ENCODE data around the gene CNTN4. TPM values are rescaled to one million over a fixed set of nuclear protein-coding genes. Genes with fewer than 3 reads are reported as not detected.

The CNTN4 gene
- total RNA-seq, 1 donor from 2014 or later, result not detected

DNA sequence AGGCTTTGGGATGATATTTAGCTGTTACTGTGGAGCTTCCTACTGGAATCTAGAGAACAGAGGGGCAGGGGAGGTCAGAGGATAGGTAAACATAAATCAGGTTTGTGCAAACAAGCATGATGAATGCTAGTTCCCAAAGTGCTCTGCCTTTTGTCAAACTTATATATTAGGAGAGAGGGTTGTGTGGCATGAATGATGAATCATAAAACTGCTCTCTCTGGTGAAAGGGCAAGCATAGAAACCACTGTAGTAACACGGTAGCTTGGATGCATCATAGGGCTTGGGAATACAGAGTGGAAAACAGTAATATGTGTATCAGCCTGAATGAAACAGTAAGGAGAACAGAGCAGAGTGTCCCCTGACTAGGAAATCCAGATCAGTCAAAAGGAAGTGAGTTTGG is 524.8 kb downstream of the CNTN4 start:
- Histone ChIP-seq H3K4me2 (ENCODE audit: low read length) (no peak overlapping the region), H3K9me3 (ENCODE audit: insufficient read depth, low read depth, low read length) (peaks cover 4% of the 10 kb centered on the region), H2AFZ (ENCODE audit: low read depth, low read length) (no peak overlapping the region), H4K20me1 (ENCODE audit: insufficient read depth, low read length) (no peaks in the 10 kb centered on the region), H3K9ac (ENCODE audit: low read length) (no peak overlapping the region), H3K4me1 (ENCODE audit: insufficient read depth, low read length) (no peaks in the 10 kb centered on the region), H3K4me3 (ENCODE audit: insufficient read depth, low read depth, low read length) (no peak overlapping the region), H3K27ac (ENCODE audit: low read depth, low read length) (no peak overlapping the region), H3K36me3 (ENCODE audit: insufficient read depth, low read length) (no peaks in the 10 kb centered on the region), H3K79me2 (ENCODE audit: insufficient read depth, low read length) (no peaks in the 10 kb centered on the region), H3K27me3 (ENCODE audit: insufficient read depth, low read length) (no peaks in the 10 kb centered on the region)
- no peak overlapping the region for H3K27ac Mint-ChIP-seq (ENCODE audit: unreplicated experiment)
- H3K4me3 Mint-ChIP-seq (ENCODE audit: unreplicated experiment), result no peak overlapping the region
- peaks cover 11% of the 10 kb centered on the region for H3K9me3 Mint-ChIP-seq (ENCODE audit: unreplicated experiment)
- H3K36me3 Mint-ChIP-seq (ENCODE audit: low read depth, unreplicated experiment), result no peaks in the 10 kb centered on the region
- no peak for TF ChIP-seq EZH2 (IDR thresholded peaks at IDR 0.05; ENCODE audit: insufficient read depth, low read length)
- TF ChIP-seq, protein P1, sequence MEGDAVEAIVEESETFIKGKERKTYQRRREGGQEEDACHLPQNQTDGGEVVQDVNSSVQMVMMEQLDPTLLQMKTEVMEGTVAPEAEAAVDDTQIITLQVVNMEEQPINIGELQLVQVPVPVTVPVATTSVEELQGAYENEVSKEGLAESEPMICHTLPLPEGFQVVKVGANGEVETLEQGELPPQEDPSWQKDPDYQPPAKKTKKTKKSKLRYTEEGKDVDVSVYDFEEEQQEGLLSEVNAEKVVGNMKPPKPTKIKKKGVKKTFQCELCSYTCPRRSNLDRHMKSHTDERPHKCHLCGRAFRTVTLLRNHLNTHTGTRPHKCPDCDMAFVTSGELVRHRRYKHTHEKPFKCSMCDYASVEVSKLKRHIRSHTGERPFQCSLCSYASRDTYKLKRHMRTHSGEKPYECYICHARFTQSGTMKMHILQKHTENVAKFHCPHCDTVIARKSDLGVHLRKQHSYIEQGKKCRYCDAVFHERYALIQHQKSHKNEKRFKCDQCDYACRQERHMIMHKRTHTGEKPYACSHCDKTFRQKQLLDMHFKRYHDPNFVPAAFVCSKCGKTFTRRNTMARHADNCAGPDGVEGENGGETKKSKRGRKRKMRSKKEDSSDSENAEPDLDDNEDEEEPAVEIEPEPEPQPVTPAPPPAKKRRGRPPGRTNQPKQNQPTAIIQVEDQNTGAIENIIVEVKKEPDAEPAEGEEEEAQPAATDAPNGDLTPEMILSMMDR (IDR thresholded peaks at IDR 0.05; ENCODE audit: insufficient read depth, low read depth, low read length), result no peak
- H3K27me3 Mint-ChIP-seq (ENCODE audit: low read depth, unreplicated experiment), result no peaks in the 10 kb centered on the region
- DNase-seq (ENCODE audit: low read depth) (no peak), FAIRE-seq (no peak)
- no peaks in the 10 kb centered on the region for H3K4me1 Mint-ChIP-seq (ENCODE audit: low read depth, unreplicated experiment)

- FAIRE-seq, result no peak
Measured at GRCh38 chr3:2628117-2628516, 529.5 kb downstream of the CNTN4 start.

DNA sequence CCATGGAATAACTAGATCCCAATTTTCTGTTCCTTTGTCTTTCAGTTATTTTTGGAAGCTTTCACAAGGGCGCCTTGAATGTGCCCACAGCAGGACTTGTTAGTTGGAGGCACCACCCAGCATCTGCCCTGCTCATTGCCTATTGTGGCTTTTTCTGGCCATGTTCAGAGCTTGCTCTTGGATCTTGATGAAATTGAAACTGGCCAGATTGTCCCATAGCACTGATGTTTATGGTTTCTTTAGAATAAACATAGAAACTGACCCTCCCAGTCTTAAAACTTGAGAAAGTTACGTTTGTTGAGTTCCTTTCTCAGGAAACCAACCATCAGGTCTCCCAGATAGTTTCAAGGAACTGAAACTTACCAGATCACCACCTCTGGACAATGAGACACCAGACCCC is 536.8 kb downstream of the CNTN4 start:
- TF ChIP-seq, protein P1 (IDR thresholded peaks at IDR 0.05; ENCODE audit: insufficient read depth, low read depth, low read length), result no peak
- TF ChIP-seq EZH2 (IDR thresholded peaks at IDR 0.05; ENCODE audit: insufficient read depth, low read length), result no peak
- H3K79me2 ChIP-seq (ENCODE audit: insufficient read depth, low read length), result no peaks in the 10 kb centered on the region
- H3K27ac ChIP-seq (ENCODE audit: low read depth, low read length), result no peak overlapping the region
- H3K27me3 Mint-ChIP-seq (ENCODE audit: low read depth, unreplicated experiment), result no peaks in the 10 kb centered on the region
- H3K4me2 ChIP-seq (ENCODE audit: low read length), result no peak overlapping the region
- no peaks in the 10 kb centered on the region for H3K27me3 ChIP-seq (ENCODE audit: insufficient read depth, low read length)
- H3K4me3 Mint-ChIP-seq (ENCODE audit: unreplicated experiment), result no peak overlapping the region
- no peak overlapping the region for H2AFZ ChIP-seq (ENCODE audit: low read depth, low read length)
- H3K4me1 Mint-ChIP-seq (ENCODE audit: low read depth, unreplicated experiment), result no peaks in the 10 kb centered on the region
- no peaks in the 10 kb centered on the region for H3K9me3 ChIP-seq (ENCODE audit: insufficient read depth, low read depth, low read length)
- FAIRE-seq, result no peak
- H3K9me3 Mint-ChIP-seq (ENCODE audit: unreplicated experiment), result peaks cover 2% of the 10 kb centered on the region
- DNase-seq (ENCODE audit: low read depth), result no peak
- no peaks in the 10 kb centered on the region for H3K36me3 Mint-ChIP-seq (ENCODE audit: low read depth, unreplicated experiment)
- no peaks in the 10 kb centered on the region for H3K4me1 ChIP-seq (ENCODE audit: insufficient read depth, low read length)
- H4K20me1 ChIP-seq (ENCODE audit: insufficient read depth, low read length), result no peaks in the 10 kb centered on the region
- no peak overlapping the region for H3K9ac ChIP-seq (ENCODE audit: low read length)
- H3K4me3 ChIP-seq (ENCODE audit: insufficient read depth, low read depth, low read length), result no peak overlapping the region
- no peaks in the 10 kb centered on the region for H3K36me3 ChIP-seq (ENCODE audit: insufficient read depth, low read length)
- no peak overlapping the region for H3K27ac Mint-ChIP-seq (ENCODE audit: unreplicated experiment)

More at GRCh38 chr3:2628117-2628516, 529.5 kb downstream of the CNTN4 start:
- no peak overlapping the region for H3K9ac ChIP-seq (ENCODE audit: low read length)
- H3K4me3 Mint-ChIP-seq (ENCODE audit: unreplicated experiment), result no peak overlapping the region
- H3K4me1 ChIP-seq (ENCODE audit: insufficient read depth, low read length), result no peaks in the 10 kb centered on the region
- no peaks in the 10 kb centered on the region for H3K79me2 ChIP-seq (ENCODE audit: insufficient read depth, low read length)
- H3K27ac ChIP-seq (ENCODE audit: low read depth, low read length), result no peak overlapping the region
- DNase-seq (ENCODE audit: low read depth), result no peak
- TF ChIP-seq EZH2 (IDR thresholded peaks at IDR 0.05; ENCODE audit: insufficient read depth, low read length), result no peak
- TF ChIP-seq, protein P1 (IDR thresholded peaks at IDR 0.05; ENCODE audit: insufficient read depth, low read depth, low read length), result no peak
- H3K4me1 Mint-ChIP-seq (ENCODE audit: low read depth, unreplicated experiment), result no peaks in the 10 kb centered on the region
- H3K4me3 ChIP-seq (ENCODE audit: insufficient read depth, low read depth, low read length), result no peak overlapping the region
- H3K27me3 ChIP-seq (ENCODE audit: insufficient read depth, low read length), result no peaks in the 10 kb centered on the region
- no peaks in the 10 kb centered on the region for H3K27me3 Mint-ChIP-seq (ENCODE audit: low read depth, unreplicated experiment)
- no peaks in the 10 kb centered on the region for H3K36me3 Mint-ChIP-seq (ENCODE audit: low read depth, unreplicated experiment)
- no peaks in the 10 kb centered on the region for H4K20me1 ChIP-seq (ENCODE audit: insufficient read depth, low read length)
- H3K4me2 ChIP-seq (ENCODE audit: low read length), result no peak overlapping the region
- no peak overlapping the region for H3K27ac Mint-ChIP-seq (ENCODE audit: unreplicated experiment)
- H3K36me3 ChIP-seq (ENCODE audit: insufficient read depth, low read length), result no peaks in the 10 kb centered on the region
- H3K9me3 ChIP-seq (ENCODE audit: insufficient read depth, low read depth, low read length), result peaks cover 4% of the 10 kb centered on the region
- H3K9me3 Mint-ChIP-seq (ENCODE audit: unreplicated experiment), result peaks cover 2% of the 10 kb centered on the region
- H2AFZ ChIP-seq (ENCODE audit: low read depth, low read length), result no peak overlapping the region
